Esophagus squamous epithelium (tissue), 5 donors: ENCODE data around the gene SPON1. TPM values are rescaled to one million over a fixed set of nuclear protein-coding genes. Genes with fewer than 3 reads are reported as not detected.

ENCODE experiments used
- DNase-seq: peaks from one replicate; lab custom pipeline; 2025; lab: John Stamatoyannopoulos, UW
- H3K27ac ChIP-seq, 4 donors: fragments of 200-600 bp; sonication (generic); one replicate each; pipeline ENCODE4 v1.5.1; 2016 to 2019; ENCODE audit warnings: mild to moderate bottlenecking in 1 of 4
- H3K27me3 ChIP-seq, 4 donors: fragments of 200-600 bp; sonication (generic); 1 replicate in 3 of 4; 2 replicates in 1 of 4; pipeline versions ENCODE4 v1.5.1 to v1.6.0; 2017 to 2021; ENCODE audit warnings: antibody characterized with exemption in 1 of 4
- H3K36me3 ChIP-seq, 3 donors: fragments of 200-600 bp; sonication (generic); one replicate each; pipeline ENCODE4 v1.5.1; 2016 to 2019
- H3K4me1 ChIP-seq, 3 donors: fragments of 200-600 bp; sonication (generic); one replicate each; pipeline ENCODE4 v1.5.1; 2017 to 2019
- H3K4me3 ChIP-seq, 4 donors: fragments of 200-600 bp; sonication (generic); 1 replicate in 3 of 4; 2 replicates in 1 of 4; pipeline ENCODE4 v1.5.1; 2016 to 2019; ENCODE audit warnings: mild to moderate bottlenecking in 2 of 4, moderate library complexity in 1 of 4
- H3K9me3 ChIP-seq, 3 donors: fragments of 200-600 bp; sonication (generic); one replicate each; pipeline ENCODE4 v1.5.1; 2016 to 2019
- POLR2A ChIP-seq, 4 donors: fragments of 450-650 bp; IDR thresholded peaks; one replicate each; pipeline ENCODE4 v1.6.1; 2017; ENCODE audit warnings: antibody characterized with exemption in 4 of 4, mild to moderate bottlenecking in 4 of 4, moderate library complexity in 3 of 4
- WGBS, 2 donors: methylation state at CpG; one replicate each; pipeline ENCODE4 v1.1.5; 2018; 5-methylcytosine and 5-hydroxymethylcytosine counted together
- intact Hi-C: fragments of 100-400 bp; cut with DNase I; formaldehyde crosslinking; loops from one replicate; pipeline ENCODE4 v1.15.0; 2022
- total RNA-seq, 4 donors: library from RNA; depleted of rRNA; stranded (reverse); fragments of >200 nt; gene quantifications; one replicate each; pipeline ENCODE4 v1.1.0, GENCODE V29; 2016
- TF ChIP-seq, protein P1 (sequence below), 6 experiments: fragments of 450-650 bp in 4 of 6; fragments of 200-600 bp in 2 of 6; sonication (generic) in 2 of 6; IDR thresholded peaks; one replicate each; pipeline ENCODE4 v1.5.1; 2016 to 2019; ENCODE audit warnings: antibody characterized with exemption in 6 of 6, mild to moderate bottlenecking in 4 of 6, moderate library complexity in 4 of 6
- donor health status: DM: yes; HTN: yes; CAD: no.

SPON1 gene
- total RNA-seq, 4 donors from 2014 or later, result 1.6 to 44.4 (median 6.5) TPM

DNA sequence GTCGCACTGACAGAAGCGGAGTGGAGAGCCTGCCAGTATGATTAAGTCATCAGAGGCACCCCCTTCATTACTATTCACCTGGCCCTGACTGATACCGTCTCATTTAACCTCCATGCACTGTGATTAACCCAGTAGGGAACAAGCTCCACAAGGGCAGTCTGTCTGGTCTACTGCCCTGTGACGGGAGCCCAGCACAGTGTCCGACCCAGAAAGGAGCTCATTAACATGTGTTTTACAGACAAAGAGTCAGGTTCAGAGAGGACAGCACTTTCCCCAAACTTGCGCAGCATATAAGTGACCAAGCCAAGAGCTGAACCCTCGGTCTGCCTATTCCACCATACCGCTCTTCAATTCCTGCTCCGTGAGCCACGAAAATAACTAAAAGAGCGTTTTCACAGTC, 266.9 kb downstream of the SPON1 start:
- H3K4me1 ChIP-seq, result peaks cover 0 to under 1% (median 0%) of the 10 kb centered on the region in 3 donors
- no peak for DNase-seq
- H3K27me3 ChIP-seq, result peaks cover 0 to 12% (median 0%) of the 10 kb centered on the region in 4 donors
- H3K4me3 ChIP-seq, result no peak overlapping the region
- H3K9me3 ChIP-seq, result peaks cover 0 to 7% (median 0%) of the 10 kb centered on the region in 3 donors
- no peaks in the 10 kb centered on the region for H3K36me3 ChIP-seq
- no peak overlapping the region for H3K27ac ChIP-seq
- WGBS, 2 donors, result 64 to 67% methylated on average over 10 to 11 of the region's 11 CpGs
- TF ChIP-seq POLR2A (IDR thresholded peaks at IDR 0.05), result no peak
- TF ChIP-seq, protein P1, sequence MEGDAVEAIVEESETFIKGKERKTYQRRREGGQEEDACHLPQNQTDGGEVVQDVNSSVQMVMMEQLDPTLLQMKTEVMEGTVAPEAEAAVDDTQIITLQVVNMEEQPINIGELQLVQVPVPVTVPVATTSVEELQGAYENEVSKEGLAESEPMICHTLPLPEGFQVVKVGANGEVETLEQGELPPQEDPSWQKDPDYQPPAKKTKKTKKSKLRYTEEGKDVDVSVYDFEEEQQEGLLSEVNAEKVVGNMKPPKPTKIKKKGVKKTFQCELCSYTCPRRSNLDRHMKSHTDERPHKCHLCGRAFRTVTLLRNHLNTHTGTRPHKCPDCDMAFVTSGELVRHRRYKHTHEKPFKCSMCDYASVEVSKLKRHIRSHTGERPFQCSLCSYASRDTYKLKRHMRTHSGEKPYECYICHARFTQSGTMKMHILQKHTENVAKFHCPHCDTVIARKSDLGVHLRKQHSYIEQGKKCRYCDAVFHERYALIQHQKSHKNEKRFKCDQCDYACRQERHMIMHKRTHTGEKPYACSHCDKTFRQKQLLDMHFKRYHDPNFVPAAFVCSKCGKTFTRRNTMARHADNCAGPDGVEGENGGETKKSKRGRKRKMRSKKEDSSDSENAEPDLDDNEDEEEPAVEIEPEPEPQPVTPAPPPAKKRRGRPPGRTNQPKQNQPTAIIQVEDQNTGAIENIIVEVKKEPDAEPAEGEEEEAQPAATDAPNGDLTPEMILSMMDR (IDR thresholded peaks at IDR 0.05), result no peak
- intact Hi-C loops, result no loop called here

DNA sequence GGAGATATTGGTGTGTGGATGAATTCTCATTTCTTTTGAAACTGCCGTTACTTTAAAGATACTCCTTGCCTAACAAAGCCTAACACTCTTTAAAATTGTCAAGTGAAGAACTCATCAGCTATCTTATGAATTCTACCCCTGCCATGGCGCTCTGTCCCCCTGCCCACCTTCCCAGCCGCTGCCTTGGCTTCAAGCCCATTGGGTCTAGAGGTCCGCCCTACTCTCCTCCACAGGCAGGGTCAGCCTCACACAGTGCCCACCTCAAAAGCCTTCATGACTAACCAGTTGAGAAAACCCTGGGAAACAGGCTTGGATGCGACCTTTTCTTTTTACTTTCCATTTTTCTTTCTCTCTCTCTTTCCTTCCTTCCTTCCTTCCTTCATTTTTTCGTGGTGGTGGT, 267.9 kb downstream of the SPON1 start:
- Histone ChIP-seq H3K9me3 (peaks cover 0 to 7% (median 0%) of the 10 kb centered on the region in 3 donors), H3K4me3 (no peak overlapping the region), H3K36me3 (no peaks in the 10 kb centered on the region), H3K4me1 (no peaks in the 10 kb centered on the region), H3K27me3 (peaks cover 0 to 12% (median 0%) of the 10 kb centered on the region in 4 donors), H3K27ac (no peak overlapping the region)
- no peak for DNase-seq
- TF ChIP-seq, protein P1 (IDR thresholded peaks at IDR 0.05), result no peak
- TF ChIP-seq POLR2A (IDR thresholded peaks at IDR 0.05), result no peak
- 68 to 71% methylated on average over 6 of the region's 6 CpGs for WGBS, 2 donors
- intact Hi-C loops, result no loop called here

DNA sequence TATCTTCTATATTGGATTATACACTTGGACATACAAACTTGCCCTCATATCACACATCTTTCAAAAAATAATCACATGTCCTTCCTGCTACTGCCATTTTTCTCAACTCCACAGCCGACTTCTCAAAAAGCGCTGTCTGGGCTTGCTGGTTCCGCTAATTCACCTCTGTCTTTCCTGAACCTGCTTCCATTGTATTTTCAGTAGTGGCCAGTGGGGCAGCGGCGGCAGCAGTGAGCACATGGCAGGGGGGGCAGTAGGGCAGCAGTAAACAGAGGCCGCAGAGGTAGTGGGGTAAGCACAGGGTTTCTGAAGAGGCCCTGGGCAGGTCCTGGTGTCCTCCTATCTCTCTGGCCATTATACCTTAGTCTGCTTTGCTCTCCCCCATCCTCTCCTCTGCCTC, 270.1 kb downstream of the SPON1 start:
- DNase-seq, result no peak
- H3K4me3 ChIP-seq, result no peak overlapping the region

DNA sequence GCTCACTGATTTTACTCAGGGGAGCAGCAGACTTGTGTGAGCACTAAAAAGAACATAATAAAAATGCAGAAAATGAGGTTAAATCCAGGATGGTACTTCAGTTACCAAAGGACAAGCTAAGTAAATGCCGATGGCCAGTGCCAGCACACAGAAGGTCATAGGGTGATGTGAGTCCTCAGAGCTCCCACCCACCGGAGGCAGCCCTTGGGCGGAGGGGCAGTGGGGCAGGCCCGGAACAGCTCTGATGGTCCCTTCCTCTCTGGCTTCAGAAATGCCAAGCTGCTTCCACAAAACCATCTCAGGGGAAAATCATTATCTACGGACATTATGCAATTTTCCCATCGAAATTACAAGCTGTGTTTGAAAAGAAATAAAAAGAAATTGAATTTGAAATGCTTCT, 271.9 kb downstream of the SPON1 start:
- 80 to 84% methylated on average over 5 to 6 of the region's 6 CpGs for WGBS, 2 donors
- intact Hi-C loops, result no loop called here

More for the DNA sequence above, 270.1 kb downstream of the SPON1 start:
- Histone ChIP-seq H3K27me3 (peaks cover 0 to 12% (median 0%) of the 10 kb centered on the region in 4 donors), H3K4me1 (no peaks in the 10 kb centered on the region), H3K9me3 (no peaks in the 10 kb centered on the region), H3K36me3 (no peaks in the 10 kb centered on the region), H3K27ac (no peak overlapping the region)
- intact Hi-C loops, result no loop called here
- TF ChIP-seq POLR2A (IDR thresholded peaks at IDR 0.05), result no peak
- TF ChIP-seq, protein P1 (IDR thresholded peaks at IDR 0.05), result no peak
- WGBS, 2 donors, result 53 to 58% methylated on average over 5 to 6 of the region's 6 CpGs

DNA sequence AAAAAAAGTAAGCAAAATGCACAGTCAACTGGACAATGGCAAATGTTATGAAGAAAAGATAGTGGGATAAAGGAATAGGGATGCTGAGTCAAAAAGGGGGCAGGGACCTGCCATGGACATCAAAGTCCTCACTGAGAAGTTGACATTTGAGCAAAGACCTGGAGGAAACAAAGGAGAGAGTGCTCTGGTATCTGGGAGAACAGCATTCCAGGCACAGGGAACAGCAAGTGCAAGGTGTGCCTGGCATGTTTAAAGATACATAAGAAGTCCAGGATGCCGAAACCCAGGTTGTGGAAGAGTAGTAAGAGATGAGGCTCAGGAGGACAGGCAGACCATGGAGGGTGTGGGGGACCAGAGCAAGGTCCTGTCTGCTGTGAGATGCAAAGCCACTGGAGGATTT, 273.2 kb downstream of the SPON1 start:
- H3K9me3 ChIP-seq, result no peaks in the 10 kb centered on the region

More for the DNA sequence above, 271.9 kb downstream of the SPON1 start:
- Histone ChIP-seq H3K27me3 (peaks cover 0 to 12% (median 0%) of the 10 kb centered on the region in 4 donors), H3K27ac (no peak overlapping the region), H3K4me3 (no peak overlapping the region), H3K4me1 (no peaks in the 10 kb centered on the region), H3K36me3 (no peaks in the 10 kb centered on the region), H3K9me3 (no peaks in the 10 kb centered on the region)
- TF ChIP-seq, protein P1 (IDR thresholded peaks at IDR 0.05), result no peak
- no peak for TF ChIP-seq POLR2A (IDR thresholded peaks at IDR 0.05)
- no peak for DNase-seq

More for the DNA sequence above, 273.2 kb downstream of the SPON1 start:
- no peak for DNase-seq
- H3K4me3 ChIP-seq, result no peak overlapping the region
- no peak overlapping the region for H3K27ac ChIP-seq
- H3K4me1 ChIP-seq, result no peaks in the 10 kb centered on the region
- intact Hi-C loops, result no loop called here
- 60 to 74% methylated on average over 1 of the region's 1 CpG for WGBS, 2 donors
- TF ChIP-seq, protein P1 (IDR thresholded peaks at IDR 0.05), result no peak
- TF ChIP-seq POLR2A (IDR thresholded peaks at IDR 0.05), result no peak
- no peaks in the 10 kb centered on the region for H3K36me3 ChIP-seq
- peaks cover 0 to 5% (median 0%) of the 10 kb centered on the region in 4 donors for H3K27me3 ChIP-seq
